MCF 10A (cell line): Measurements from ENCODE around the gene AFAP1L2. TPM values are rescaled to one million over a fixed set of nuclear protein-coding genes. Genes with fewer than 3 reads are reported as not detected.
A peak's percentile ranks its signal among the peaks of the same experiment; 100 is the strongest.

Source experiments
- BruUV-seq: library from RNA; stranded (reverse); fragments of 400-500 nt; replicated peaks from 2 replicates; lab custom pipeline; 2021; lab: Mats Ljungman, UMichigan
- CTCF ChIA-PET: fragments of 300-600 bp; sonication (Branson Sonifier 250); formaldehyde crosslinking; extraction: SDS; loops from one replicate; lab custom pipeline; 2021; ENCODE audit warnings: antibody characterized with exemption, inconsistent platforms; lab: Yijun Ruan, JAX
- POLR2A ChIA-PET: fragments of 300-600, 350-650 bp; sonication (Branson Sonifier 250); formaldehyde crosslinking; extraction: SDS; loops from one replicate; lab custom pipeline; 2020; ENCODE audit warnings: antibody characterized with exemption, inconsistent platforms; lab: Yijun Ruan, JAX
- DNase-seq: peaks from one replicate; pipeline ENCODE4 v3.0.0-alpha.2; 2018; ENCODE audit not compliant: unreplicated experiment
- H3K27ac Mint-ChIP-seq: one replicate; pipeline ENCODE4 v1.8.0; 2022; ENCODE audit warnings: mild to moderate bottlenecking, low read depth, mixed read lengths; ENCODE audit not compliant: unreplicated experiment
- H3K27me3 Mint-ChIP-seq: one replicate; pipeline ENCODE4 v1.8.0; 2022; ENCODE audit warnings: mixed read lengths; ENCODE audit not compliant: insufficient read depth, unreplicated experiment
- H3K36me3 Mint-ChIP-seq: one replicate; pipeline ENCODE4 v1.8.0; 2022; ENCODE audit warnings: mild to moderate bottlenecking, moderate library complexity, mixed read lengths; ENCODE audit not compliant: insufficient read depth, unreplicated experiment
- H3K4me1 Mint-ChIP-seq: one replicate; pipeline ENCODE4 v1.8.0; 2022; ENCODE audit warnings: mixed read lengths; ENCODE audit not compliant: insufficient read depth, unreplicated experiment
- H3K4me3 Mint-ChIP-seq: one replicate; pipeline ENCODE4 v1.8.0; 2022; ENCODE audit warnings: mild to moderate bottlenecking, moderate library complexity, mixed read lengths; ENCODE audit not compliant: unreplicated experiment
- H3K9me3 Mint-ChIP-seq: one replicate; pipeline ENCODE4 v1.8.0; 2022; ENCODE audit warnings: mixed read lengths; ENCODE audit not compliant: unreplicated experiment
- CTCF ChIP-seq: fragments of 200-600 bp; IDR thresholded peaks from one replicate; pipeline ENCODE4 v1.8.0; 2022; ENCODE audit warnings: antibody characterized with exemption, mild to moderate bottlenecking; ENCODE audit not compliant: unreplicated experiment
- intact Hi-C: fragments of 100-400 bp; cut with micrococcal nuclease; formaldehyde crosslinking; loops from 2 replicates; pipeline ENCODE4 v1.14.1; 2022
- total RNA-seq: library from RNA; stranded (reverse); gene quantifications from 2 replicates; pipeline ENCODE4 v1.2.3, GENCODE V29; 2022

AFAP1L2 gene
- total RNA-seq, 1 experiment from 2014 or later = 5.8 TPM

- CTCF ChIA-PET = interaction anchor here (0.6 to 1.4 kb wide), 5 partner anchors 22 to 132 kb away, joined by 3 to 5 read pairs (median 3); no protein-coding TSS in a partner anchor
- POLR2A ChIA-PET = interaction anchor here (0.6 to 1.7 kb wide), 5 partner anchors 10 to 409 kb away, joined by 3 to 5 read pairs (median 4); no protein-coding TSS in a partner anchor
- intact Hi-C loops = no loop called here
- H3K36me3 Mint-ChIP-seq = no peaks in the 10 kb centered on the region
- peaks cover 19% of the 10 kb centered on the region for H3K4me1 Mint-ChIP-seq
- peak overlapping the region; percentile 35 for H3K4me3 Mint-ChIP-seq
- BruUV-seq = no TSS peak
- peak; percentile 90 for DNase-seq
- no peak overlapping the region for H3K27ac Mint-ChIP-seq
- TF ChIP-seq CTCF = no peak
- no peaks in the 10 kb centered on the region for H3K27me3 Mint-ChIP-seq
- no peaks in the 10 kb centered on the region for H3K9me3 Mint-ChIP-seq
These were observed 8.8 kb upstream of the AFAP1L2 start for GRCh38 chr10:114412907-114413797.

- Mint-ChIP-seq H3K36me3 (no peaks in the 10 kb centered on the region), H3K9me3 (no peaks in the 10 kb centered on the region), H3K27me3 (no peaks in the 10 kb centered on the region), H3K27ac (no peak overlapping the region), H3K4me1 (peaks cover 19% of the 10 kb centered on the region), H3K4me3 (no peak overlapping the region)
- DNase-seq = no peak
- TF ChIP-seq CTCF = no peak
- POLR2A ChIA-PET = interaction anchor here (1.2 kb wide), 2 partner anchors 11 to 28 kb away, joined by 3 read pairs; no protein-coding TSS in a partner anchor
- CTCF ChIA-PET = interaction anchor here (0.6 to 1.2 kb wide), 3 partner anchors 102 to 250 kb away, joined by 3 to 4 read pairs (median 3); no protein-coding TSS in a partner anchor
- no TSS peak for BruUV-seq
- intact Hi-C loops = no loop called here
These were observed 4.7 kb upstream of the AFAP1L2 start for GRCh38 chr10:114408968-114409444.

GRCh38 chr10:114408112-114408967 is 4.0 kb upstream of the AFAP1L2 start:
- H3K27ac Mint-ChIP-seq = no peak overlapping the region
- POLR2A ChIA-PET = interaction anchor here (1.2 kb wide), 1 partner anchor 28 kb away, joined by 3 read pairs; no protein-coding TSS in a partner anchor
- no peaks in the 10 kb centered on the region for H3K36me3 Mint-ChIP-seq
- no peaks in the 10 kb centered on the region for H3K9me3 Mint-ChIP-seq
- CTCF ChIA-PET = interaction anchor here (0.6 to 1.7 kb wide), 5 partner anchors 101 to 249 kb away, joined by 3 to 5 read pairs (median 4); no protein-coding TSS in a partner anchor
- no peak for TF ChIP-seq CTCF
- intact Hi-C loops = no loop called here
- no TSS peak for BruUV-seq
- no peaks in the 10 kb centered on the region for H3K27me3 Mint-ChIP-seq
- peaks cover 14% of the 10 kb centered on the region for H3K4me1 Mint-ChIP-seq
- no peak for DNase-seq
- no peak overlapping the region for H3K4me3 Mint-ChIP-seq
